Cerebellar nuclear complex (tissue), 1 donor: ENCODE data around the gene CNTROB.
A peak's percentile ranks its signal among the peaks of the same experiment; 100 is the strongest.

Source experiments
- DNase-seq, 2 experiments: peaks; one replicate each; lab custom pipeline; 2025; lab: John Stamatoyannopoulos, UW

Gene CNTROB

DNA sequence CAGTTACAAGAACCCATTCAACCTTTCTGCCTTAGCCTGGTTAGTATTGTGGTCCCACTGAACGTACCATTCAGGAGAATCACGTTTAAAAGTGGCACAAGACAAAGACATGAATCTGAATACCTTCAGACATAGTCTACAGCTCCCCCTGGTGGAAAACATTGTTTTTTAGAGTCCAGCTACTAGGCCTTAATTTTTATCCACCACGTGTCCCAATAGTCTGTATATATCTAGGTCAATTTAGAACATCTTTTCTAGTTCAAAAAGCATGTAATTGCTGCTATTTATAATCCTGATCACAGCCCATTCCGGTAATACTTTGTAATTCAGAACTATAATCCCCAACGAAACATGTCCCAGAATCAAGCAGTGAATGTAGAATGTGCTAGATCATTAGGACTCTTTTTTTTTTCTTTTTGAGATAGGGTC, 56.8 kb downstream of the CNTROB start:
- DNase-seq: peak in 1 of 2 experiments; percentile 66

DNA sequence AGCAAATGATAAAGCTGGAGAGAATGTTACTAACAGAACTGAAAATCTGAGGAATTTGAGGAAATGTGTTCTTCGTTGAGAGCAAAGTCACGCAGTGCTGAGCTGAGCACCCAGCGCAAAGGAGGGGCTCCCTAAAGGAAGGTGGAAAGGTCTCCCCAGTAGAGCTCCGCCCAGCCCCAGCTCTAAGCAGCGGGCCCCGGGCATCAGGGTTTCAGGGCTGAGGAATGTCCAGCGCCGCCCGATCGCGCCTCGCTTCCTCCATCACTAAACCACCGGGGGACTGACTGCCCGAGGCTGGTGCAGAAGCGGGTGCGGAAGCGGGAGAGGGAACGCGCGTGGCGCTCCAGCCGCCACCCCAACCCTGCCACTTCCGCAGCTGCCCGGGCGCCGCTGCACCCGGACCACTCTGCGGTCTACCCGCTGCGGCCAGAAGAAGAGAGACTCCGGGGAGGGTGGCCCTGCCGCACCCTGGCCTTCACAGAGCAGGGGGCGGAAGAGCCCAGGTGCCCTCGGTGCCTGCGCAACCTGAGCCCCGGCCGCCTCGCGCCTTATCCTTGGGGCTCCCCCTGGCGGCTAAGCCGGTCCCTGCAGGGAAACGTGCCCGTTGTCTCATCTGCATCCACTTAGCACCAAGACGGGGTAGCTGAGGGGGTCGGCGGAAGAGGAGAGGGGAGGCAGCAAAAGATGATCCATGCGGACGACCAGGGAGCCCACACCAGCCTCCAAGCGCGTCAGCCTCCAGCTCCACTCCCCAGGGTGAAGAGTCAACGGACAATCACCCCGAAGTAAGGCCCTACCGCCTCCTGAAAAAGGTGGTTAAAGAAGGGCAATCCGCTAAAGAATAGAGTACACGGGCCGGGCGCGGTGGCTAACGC, 58.0 kb downstream of the CNTROB start:
- DNase-seq: peak in 1 of 2 experiments; percentile 40

DNA sequence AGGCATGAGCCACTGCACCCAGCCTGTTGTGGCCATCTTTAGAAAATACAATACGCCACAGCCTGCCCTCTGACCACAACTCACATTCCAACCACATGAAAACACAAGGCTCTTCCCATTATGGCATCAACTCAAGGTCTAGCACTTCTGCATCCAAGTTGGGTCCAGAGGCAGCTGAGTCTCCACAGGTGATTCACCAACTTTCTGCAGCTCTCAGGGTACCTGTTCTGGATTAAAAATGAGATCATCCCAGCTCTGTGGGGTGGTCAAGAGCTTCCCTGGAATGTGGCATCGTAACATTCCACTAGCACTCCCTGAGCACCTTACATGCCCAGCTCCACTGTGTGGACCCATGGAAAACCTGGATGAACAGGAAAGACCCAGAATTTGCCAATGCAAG, 60.5 kb downstream of the CNTROB start:
- DNase-seq: no peak

DNA sequence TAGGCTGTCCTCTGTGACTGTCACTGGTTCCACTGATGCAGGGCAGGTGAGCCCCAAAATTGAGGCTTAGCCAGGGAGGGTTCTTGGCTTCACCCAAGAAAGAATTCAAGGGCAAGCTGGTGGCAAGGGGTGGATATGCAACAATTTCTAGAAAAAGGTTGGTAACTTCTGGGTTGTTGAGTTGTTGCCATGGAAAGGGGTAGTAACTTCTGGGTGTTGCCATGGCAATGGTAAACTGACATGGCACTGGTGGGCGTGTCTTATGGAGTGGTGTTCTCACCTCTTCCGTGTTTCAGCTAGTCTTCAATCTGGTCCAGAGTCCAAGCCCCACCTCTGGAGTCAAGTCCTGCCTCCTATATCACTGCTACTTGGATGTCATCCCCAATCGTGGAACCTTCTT, 60.9 kb downstream of the CNTROB start:
- no peak for DNase-seq

DNA sequence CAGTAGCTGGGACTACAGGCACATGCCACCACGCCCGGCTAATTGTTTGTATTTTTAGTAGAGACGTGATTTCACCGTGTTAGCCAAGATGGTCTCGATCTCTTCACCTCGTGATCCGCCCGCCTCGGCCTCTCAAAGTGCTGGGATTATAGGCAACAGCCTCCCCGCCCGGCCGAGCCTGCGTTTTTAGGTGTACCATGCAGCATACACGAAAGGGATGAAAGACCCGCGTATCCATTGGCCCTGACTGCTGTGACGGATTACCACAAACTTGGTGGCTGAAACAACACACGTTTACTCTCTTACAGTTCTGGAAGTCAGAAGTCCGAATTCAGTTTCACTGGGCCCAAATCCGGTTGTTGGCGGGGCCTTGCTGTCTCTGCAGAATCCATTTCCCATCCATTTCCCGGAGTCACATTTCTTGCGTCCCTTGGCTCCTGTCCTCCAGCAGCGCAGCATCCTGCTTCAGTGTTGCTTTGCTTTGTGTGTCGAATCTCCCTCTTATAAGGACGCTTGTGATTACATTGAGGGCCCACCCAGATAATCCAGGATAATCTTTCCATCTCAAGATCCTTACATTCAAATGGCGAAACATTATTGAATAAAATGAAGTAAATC, 62.1 kb downstream of the CNTROB start:
- DNase-seq: no peak

DNA sequence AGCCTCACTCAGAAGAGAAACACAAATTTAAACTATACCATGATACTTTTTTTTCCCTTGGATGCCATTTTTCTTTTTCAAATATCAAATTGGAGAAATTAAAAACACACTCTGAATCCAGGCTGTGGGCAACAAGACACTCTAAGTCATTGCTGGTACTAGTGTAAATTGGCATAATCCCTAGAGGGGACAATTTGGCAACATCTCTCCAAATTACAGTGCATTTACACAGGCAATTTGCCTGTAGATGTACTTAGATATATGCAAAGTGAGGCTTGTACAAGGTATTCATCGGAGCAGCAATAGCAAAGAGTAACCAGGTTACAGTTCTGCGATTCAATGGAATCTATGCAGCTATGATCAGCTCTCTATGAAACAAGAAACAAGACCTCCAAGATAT, 63.7 kb downstream of the CNTROB start:
- DNase-seq: no peak

DNA sequence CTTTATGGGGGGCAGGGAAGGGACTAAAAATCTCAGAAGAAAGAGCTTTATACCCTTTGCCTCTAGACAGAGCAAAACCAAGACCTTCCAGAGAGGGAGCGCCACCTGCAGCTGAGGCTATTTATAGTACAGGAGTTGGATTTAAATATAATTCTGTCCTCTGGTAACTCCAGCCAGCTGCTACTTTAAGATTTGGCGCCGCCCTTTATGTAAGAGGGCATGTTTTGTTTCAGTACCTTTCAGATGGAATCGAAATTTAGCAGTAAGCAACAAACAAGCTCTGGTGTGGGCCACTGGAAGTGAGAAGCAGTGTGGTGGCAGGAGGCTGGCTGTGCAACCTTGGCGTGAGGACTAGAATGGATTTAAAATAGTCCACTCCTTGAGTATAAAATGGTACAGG, 65.2 kb downstream of the CNTROB start:
- DNase-seq: no peak
